NCI-H1436 (cell line): ENCODE data around the gene ATP6V1A.

Experiments used
- DNase-seq: peaks from one replicate; lab custom pipeline; 2025; lab: John Stamatoyannopoulos, UW

The ATP6V1A gene

DNA sequence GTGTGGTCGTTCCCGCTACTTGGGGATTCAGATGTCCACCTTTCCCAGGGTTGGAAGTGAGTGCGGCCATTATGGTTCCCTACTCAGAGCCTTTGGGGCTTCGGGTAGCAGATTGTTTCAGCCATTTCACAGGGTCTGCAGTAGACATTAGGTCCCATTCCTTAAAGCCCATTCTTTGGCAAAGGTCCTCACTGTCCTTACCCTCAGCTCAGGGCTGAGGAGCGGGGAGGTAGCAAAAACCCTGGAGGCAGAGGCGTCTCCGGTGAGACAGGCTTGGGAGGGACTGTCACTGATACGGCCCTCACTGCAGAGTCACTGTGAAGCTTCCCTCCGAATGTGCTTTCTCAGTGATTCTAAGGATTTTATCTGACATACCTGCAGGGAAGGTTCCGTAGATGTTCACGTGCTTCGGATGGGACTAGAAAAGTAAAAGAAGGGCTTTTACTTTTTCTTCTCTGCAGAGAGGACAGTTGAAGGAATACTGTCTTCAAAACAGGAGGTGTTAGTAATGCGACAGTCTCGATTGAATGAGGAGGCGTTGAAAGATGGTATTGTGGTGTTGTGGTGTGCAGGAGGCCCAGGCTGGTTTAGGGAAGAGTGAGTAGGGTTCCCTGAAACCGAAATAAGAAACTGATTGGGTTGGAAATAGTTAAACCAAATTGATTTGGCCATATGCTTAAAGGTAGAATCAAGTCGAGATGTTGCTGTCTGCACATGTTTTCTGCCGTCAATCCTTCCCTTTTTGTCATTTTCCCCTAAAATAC, 630 bp downstream of the ATP6V1A start:
- no peak for DNase-seq

- no peak for DNase-seq
These were observed 4.3 kb downstream of the ATP6V1A start for GRCh38 chr3:113751141-113751540.

GRCh38 chr3:113753376-113753985, 6.6 kb downstream of the ATP6V1A start:
- no peak for DNase-seq

- DNase-seq, result no peak
These were observed 7.8 kb downstream of the ATP6V1A start for GRCh38 chr3:113754494-113755159.

DNA sequence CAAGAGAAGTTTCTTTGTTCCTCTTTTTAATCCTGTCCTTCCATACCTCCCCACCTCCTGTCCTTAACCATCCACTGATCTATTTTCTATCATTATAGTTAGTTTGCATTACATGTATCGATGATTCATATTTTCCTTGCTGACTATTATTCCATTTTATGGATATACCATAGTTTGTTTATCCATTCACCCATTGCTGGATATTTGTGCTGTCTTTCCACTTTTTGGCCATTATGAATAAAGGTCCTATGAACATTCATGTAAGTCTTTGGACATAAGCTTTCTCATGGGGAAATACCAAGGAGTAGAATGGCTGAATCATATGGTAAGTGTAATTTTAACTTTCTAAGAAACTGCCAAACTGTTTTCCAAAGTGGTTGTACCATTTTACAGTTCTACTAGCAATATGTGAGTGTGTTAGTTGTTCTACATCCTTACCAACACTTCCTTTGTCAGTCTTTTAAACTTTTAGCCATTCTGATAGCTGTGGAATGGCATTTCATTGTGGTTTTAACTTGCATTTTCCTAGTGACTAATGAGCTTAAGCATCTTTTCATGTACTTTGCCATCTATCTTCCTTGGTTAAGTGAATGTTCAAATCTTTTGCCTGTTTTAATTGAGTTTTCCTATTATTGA, 11.7 kb downstream of the ATP6V1A start:
- no peak for DNase-seq

GRCh38 chr3:113764698-113765097, 17.9 kb downstream of the ATP6V1A start:
- no peak for DNase-seq

- DNase-seq, result no peak
These were observed 22.7 kb downstream of the ATP6V1A start for GRCh38 chr3:113769551-113769950.

- DNase-seq, result no peak
These were observed 25.2 kb downstream of the ATP6V1A start for GRCh38 chr3:113771993-113772392.

DNA sequence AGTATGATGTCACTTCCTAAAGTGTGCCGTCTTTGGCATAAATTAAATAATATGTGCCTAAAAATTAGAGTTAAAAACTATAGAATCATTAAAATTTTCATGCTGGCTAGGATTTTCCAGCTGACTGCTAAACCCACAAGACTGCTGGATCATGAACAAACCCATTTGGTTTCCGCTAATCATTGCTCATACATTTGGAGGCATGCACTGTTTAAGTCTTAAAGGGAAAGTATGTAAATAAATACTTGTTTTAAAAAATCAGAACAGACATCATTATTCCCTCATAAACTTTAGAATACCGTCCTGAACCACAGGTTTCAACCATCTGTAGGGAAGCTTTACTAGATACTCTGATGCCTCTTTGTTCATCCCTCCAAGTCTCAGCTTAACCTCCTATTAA, 26.5 kb downstream of the ATP6V1A start:
- DNase-seq, result no peak

DNA sequence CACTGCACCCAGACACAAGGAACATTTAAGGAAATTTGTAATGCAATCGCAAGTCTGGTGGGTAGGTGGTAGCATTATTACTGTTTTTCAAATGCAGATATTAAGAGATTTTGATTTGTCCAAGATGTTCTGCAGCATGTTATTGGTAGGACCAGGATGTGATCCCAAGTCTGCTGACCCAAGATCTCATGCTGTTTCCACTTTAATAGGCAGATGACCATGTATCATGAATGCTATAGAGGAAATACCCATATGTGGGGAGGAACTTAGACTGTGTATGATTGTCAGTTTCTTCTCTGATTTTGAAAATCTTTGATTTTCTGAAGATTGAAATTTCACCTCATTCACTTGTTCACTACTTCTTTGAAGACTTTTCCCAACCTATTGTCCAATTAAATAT, 28.7 kb downstream of the ATP6V1A start:
- DNase-seq, result no peak

DNA sequence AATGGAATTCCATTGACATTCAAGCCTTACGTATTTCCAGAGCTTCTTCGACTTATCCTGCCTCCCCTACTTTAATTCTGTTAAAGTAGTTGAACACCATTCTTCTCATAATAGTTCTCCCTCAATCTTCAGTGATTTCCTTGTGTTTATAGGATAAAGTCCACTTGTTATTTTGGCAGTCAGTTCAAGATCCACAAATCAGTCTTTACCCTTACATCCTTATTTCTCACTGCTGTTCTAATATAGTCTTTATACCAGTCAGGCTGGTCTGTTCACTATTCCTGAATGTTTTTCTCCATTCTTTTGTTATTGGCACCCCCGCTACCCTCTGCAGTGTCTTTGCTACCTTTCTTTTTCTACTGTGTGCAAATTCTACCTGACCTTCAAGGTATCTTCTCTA, 29.7 kb downstream of the ATP6V1A start:
- DNase-seq, result no peak

- DNase-seq, result no peak
These were observed 36.6 kb downstream of the ATP6V1A start for GRCh38 chr3:113783463-113783862.

DNA sequence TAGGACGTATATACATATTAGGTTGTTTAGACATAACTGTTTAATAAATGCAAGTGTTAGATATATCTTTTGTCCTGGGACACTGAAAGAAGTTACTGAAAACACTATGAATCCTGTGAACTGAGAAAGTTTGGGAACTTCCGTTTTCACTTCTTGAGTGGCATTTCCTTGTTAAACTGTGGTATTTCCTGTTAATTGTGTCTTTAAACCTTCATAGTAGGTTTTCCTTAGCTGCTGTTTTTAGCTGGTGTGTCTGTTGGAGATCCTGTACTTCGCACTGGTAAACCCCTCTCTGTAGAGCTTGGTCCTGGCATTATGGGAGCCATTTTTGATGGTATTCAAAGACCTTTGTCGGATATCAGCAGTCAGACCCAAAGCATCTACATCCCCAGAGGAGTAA, 37.1 kb downstream of the ATP6V1A start:
- no peak for DNase-seq

- DNase-seq, result no peak
These were observed 44.5 kb downstream of the ATP6V1A start for GRCh38 chr3:113791381-113791780.

DNA sequence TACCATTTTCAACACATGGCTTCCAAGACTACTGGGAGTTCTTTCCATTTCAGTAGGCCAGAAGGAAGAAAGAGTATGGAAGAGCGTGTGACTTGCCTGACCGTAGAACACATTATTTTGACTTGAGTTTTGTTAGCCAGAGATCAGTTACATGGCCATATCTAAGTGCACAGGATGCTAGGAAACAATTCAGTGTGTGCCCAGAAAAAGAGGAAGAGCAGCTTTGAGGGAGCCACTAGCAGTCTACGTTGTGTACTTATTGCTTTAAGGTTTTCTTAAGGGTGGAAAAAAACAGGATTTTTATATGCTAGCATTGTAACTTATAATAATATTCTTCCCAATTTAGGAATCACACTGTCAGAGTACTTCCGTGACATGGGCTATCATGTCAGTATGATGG, 47.7 kb downstream of the ATP6V1A start:
- DNase-seq, result no peak

- no peak for DNase-seq
These were observed 48.9 kb downstream of the ATP6V1A start for GRCh38 chr3:113795693-113796092.

GRCh38 chr3:113802795-113803455, 56.1 kb downstream of the ATP6V1A start:
- DNase-seq, result no peak

DNA sequence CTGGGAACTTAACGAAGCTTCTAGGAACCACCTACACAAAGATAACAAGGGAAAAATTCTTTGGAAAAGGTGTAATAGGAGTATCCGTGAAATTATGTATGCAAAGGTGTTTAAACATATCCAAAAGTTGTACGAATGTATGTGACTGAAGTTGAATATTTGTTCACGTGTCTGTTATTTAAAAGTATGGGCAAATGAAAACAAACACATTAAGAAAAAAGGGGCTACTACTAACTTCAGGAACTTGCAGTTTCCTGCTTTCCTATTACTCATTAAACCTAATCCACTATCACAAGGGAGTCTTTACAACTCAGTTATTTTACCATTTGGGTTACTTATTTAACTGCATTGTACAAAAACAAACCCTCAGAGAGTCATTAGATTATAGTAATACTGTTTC, 57.8 kb downstream of the ATP6V1A start:
- no peak for DNase-seq

DNA sequence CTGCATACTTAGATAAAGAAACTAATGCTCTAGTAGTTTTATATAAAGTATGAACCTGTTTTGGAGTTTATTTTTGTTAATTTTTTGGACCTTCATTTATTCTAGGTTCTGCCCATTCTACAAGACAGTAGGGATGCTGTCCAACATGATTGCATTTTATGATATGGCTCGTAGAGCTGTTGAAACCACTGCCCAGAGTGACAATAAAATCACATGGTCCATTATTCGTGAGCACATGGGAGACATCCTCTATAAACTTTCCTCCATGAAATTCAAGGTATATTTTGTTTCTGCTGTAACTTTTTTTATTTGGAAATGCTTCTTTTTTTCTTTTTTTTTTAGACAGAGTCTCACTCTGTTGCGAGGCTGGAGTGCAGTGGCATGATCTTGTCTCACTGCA, 58.4 kb downstream of the ATP6V1A start:
- no peak for DNase-seq

GRCh38 chr3:113812854-113813253, 66.0 kb downstream of the ATP6V1A start:
- DNase-seq, result no peak

DNA sequence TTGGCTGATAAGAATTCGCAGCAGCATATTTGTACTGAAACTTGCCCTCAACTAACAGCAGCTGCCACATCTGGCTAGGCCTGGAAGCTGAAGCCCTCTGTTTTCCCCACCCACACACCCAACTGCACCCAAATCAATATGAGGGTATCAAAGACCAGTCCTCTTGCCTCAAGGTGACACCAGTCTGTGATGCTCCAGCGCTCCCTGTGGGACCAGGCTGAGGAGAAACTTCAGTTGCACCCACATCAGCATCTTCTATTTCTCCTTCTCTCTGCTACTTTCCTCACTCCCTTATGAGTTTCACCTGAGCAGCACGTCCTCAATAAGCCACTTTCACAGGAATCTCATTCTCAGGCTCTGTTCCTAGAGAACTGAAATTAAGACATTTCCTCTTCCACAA, 73.0 kb downstream of the ATP6V1A start:
- no peak for DNase-seq

DNA sequence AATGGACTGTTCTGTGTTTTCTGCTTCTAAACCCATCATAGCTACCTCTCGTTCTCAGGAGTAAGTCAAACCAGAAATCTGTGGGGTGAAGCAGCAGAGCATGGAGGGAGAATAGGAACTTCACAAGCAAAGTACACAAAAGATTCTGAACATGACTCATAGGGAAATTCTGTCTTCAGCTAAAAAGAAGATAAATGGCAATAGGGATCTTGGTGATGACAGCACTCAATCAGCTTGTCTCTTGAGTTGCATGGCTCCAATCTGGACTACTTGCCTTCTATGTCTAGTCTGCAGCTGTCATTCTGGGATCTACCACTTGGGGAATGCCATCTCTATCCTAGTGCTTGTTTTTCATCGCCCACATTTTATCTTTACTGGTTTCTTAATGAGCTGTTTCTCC, 78.3 kb downstream of the ATP6V1A start:
- no peak for DNase-seq
